HG02840 (cell line): ENCODE data around the gene OVOL2.

Source experiments
- ATAC-seq: cut with Tn5 transposase; IDR thresholded peaks from one replicate; pipeline ENCODE4 v1.9.1; 2021; ENCODE audit warnings: mild to moderate bottlenecking, moderate library complexity, moderate number of reproducible peaks; ENCODE audit not compliant: unreplicated experiment, low FRiP score

The OVOL2 gene

DNA sequence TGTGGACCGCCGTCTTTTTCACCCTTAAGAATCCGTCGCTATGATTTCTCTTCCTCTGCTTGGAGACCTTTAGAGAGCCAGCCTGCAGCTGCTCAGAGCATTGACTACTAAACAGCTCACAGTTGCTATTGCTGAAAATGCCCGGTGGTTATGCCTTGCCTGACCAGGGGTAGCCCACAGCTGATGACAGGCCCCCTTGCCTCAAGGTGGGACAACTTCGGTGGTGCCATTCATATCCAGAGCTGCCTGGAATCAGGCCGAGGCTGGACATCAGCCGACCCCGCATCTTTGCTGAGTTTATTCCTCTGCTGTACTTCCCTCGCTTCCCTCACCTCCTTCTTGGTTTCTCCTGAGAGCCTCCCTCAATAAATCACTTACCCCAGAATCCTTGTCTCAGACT, 39.6 kb downstream of the OVOL2 start:
- ATAC-seq, result no peak

- ATAC-seq, result no peak
These were observed 40.9 kb downstream of the OVOL2 start for GRCh38 chr20:18016772-18017171.

GRCh38 chr20:18014411-18014810, 43.3 kb downstream of the OVOL2 start:
- ATAC-seq, result no peak

- ATAC-seq, result no peak
These were observed 44.8 kb downstream of the OVOL2 start for GRCh38 chr20:18012901-18013300.

DNA sequence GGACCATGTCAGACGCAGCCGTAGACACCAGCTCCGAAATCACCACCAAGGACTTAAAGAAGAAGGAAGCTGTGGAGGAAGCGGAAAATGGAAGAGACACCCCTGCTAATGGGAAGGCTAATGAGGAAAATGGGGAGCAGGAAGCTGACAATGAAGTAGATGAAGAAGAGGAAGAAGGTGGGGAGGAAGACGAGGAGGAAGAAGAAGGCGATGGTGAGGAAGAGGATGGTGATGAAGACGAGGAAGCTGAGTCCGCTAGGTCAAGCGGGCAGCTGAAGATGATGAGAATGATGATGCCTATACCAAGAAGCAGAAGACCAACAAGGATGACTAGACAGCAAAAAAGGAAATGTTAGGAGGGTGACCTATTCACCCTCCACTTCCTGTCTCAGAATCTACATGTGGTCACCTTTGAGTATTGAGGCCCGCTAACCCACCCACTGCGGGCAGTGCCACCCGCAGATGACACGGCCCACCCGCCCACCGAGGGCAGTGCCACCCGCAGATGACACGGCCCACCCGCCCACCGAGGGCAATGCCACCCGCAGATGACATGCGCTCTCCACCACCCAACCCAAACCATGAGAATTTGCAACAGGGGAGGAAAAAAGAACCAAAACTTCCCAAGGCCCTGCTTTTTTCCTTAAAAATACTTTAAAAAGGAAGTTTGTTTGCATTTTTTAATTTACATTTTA, 45.6 kb downstream of the OVOL2 start:
- no peak for ATAC-seq

DNA sequence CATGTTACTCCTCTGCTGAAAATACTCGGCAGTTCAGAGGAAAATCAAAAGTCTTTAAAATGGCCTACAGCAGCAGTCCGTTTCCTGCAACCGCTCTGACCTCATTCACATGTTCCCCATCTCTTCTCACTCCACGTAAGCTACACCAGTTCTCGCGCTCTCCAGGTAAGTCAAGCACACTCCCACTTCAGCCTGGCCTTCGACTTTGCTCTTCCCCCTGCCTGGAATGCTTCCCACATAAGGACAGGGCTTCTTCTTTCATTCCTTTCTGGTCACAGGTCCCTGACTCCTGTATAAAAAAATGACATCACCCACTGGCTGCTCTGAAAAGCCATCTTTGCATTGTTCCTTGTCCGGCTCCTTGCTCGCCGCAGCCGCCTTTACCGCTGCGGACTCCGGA, 46.2 kb downstream of the OVOL2 start:
- no peak for ATAC-seq

DNA sequence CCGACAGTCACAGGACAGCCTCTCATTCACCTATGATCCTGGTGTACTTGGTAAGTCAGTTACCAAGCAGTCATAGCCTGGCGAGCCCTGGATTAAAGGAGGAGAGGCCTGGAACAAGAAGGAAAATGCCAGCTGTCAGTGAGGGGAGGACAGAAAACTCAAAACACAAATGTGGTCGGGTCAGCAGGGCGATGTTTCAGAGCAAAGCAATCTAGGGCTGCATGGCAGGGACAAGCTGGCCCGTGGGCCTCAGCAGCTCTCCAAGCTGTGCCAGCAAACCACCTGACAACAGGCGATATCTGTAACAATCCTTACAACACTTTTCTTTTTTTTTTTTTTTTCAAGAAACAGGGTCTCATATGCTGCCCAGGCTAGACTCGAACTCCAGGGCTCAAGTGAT, 48.6 kb downstream of the OVOL2 start:
- ATAC-seq, result no peak

- no peak for ATAC-seq
These were observed 50.0 kb downstream of the OVOL2 start for GRCh38 chr20:18007534-18008292.

DNA sequence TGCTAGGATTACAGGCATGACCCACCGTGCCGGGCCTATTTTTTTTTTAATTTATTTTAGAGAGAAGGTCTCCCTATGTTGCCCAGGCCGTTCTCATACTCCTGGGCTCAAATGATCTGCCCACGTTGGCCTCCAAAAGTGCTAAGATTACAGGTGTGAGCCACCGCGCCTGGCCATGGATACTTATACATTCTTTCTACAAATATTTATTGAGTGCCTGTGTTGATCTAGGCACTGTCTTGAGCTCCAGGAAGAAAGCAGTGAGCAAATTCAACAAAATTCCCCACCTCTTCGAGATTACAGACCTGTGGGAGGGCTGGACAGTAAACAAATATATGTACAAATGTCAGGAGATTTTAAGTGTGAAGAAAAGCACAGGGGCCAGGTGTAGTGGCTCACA, 51.0 kb downstream of the OVOL2 start:
- no peak for ATAC-seq

DNA sequence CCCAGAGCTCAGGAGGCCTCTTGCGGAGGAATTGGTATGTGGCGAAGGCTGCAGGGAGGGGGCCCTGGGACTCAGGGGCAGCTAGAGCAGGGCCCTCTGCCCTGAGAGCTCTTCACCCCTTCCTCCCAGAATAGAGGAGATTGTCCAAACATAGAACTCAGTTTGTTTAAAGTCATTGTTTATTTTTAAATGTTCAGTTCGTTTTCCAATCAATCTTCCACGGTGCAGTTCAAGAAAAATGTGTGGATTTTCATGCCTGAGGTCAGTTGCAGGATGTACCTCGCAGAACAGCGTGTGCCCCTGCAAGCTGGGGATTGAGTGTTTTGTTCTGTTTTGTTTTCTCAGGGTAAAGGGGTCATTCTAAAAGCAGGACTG, 51.7 kb downstream of the OVOL2 start:
- no peak for ATAC-seq

DNA sequence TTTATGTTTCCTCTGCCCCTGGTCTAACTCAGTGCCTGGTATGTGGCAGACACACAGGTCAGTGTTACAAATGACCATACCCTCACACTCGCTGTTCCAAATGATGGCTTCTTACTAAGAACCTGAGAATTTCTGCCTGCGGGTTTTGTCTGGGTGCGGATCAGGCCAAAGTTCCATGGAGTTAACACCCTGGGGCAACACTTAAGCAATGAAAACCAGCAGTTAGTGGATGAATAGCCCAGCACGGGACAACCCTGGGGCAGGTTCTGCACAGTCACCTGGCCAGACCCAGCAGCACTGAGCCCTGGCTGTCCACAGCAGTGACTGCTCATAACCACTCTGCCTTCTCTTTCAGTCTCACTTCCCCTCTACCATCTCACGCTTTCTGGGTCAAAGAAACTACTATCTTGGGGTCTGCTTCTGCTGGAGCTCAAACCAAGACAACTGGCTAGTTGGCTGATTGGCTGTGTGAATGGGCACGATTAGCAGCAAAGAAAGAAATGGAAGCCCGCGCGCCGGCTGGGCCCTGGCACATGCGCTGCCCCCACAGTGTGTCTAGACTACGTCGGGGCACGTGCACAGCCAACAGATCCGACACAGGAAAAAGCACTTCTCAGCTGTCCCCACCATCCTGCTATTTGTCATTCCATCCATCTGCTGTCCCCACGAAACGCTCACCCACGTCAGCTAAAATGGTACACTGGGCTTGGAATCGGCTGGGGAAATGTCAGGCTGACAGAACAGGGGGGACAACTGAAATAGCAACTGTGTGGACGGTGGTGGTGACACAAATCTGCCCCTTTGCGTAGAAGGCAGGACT, 52.3 kb downstream of the OVOL2 start:
- peak; percentile 92 for ATAC-seq

DNA sequence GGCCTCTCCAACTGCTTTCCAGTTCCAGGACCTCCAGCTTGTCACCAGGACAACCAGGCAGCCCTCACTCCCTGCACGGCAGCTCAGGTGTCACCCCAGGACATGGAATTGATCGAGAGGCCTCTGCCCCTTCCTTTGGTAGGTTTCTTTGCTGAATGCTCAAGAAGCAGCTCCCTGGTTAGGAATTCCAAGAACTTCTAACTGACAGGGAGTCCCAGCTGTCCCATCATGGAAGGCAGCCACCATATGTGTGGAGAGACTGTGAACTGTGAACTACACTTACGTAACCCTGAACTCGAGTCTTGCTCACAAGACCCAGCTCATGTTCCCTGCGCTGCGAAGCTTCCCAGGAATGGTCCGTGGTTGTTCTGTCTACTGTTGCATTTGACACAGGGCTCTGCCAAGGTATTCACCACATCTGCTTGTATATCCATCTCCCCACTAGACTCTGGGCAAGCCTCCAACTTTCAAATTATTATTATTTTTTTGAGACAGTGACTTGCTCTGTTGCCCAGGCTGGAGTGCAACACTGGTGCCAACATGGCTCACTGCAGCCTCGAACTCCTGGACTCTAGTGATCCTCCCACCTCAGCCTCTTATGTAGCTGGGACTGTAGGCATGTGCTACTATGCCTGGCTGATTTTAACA, 53.2 kb downstream of the OVOL2 start:
- no peak for ATAC-seq

DNA sequence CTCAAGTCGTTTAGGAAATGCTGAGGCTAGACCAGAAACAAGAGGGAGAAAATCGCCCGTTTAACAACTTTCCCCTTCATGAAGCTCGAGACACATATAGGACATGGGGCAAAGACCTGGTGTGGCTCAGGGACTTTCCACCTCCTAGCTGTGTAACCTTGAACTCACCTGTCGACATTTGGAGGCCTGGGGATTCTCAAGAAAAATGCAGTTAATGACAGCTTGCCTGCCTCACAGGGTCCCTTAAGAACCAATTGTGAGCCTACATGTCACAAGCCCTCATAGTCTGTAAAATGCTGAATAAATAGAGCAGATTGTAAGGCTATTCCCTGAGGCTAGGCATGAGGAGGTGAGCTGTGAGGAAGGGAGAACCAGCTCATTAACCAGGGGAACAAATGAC, 53.8 kb downstream of the OVOL2 start:
- no peak for ATAC-seq

DNA sequence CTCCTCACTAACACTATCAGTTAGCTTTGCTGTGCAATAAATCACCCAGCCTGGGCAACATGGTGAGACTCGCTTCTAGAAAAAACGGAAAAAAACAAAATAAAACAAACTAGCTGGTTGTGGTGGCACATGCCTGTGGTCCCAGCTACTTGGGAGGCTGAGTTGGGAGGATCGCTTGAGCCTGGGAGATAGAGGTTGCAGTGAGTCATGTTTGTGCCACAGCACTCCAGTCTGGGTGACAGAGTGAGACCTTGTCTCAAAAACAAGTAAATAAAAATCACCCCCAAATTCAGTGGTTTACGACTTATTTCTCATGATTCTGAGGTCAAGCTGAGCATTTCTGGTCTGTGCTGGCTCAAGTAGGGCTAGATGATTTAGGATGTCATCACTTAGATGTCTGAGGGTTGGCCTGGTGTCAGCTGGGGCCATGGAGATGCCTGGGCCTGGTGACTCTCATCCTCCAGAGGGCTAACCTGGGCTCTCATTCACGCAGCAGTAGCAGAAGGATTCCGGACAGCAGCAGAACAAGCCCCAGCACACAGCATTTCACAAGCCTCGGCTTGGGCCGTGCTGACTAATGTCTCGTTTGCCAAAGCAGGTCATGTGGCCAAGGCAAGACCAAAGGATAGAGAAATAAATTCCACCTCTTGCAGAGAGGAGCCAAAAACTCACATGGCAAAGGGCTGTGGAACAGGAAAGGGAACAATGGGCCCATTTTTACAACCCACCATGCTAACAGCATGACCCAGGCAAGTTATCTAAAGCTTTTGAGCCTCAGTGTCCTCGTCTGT, 56.4 kb downstream of the OVOL2 start:
- ATAC-seq, result no peak

GRCh38 chr20:17999566-17999965, 58.1 kb downstream of the OVOL2 start:
- no peak for ATAC-seq

DNA sequence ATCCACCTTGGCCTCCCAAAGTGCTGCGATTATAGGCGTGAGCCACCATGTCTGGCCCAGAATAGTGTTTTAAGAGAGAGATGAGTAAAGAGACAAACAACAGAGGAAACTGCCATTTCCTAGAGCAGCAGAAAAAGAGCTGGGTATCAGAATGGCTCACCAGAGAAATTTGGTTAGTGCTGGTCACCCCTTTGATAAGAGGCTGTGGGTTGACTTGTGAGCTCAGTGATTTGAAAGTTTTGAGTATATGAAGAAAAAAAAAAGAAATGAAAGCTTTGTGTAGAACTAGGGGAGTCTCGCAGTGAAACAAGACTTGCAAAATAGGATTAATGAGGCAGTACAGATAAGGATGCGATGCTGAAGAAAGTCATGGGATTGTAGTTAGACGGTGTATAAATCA, 59.3 kb downstream of the OVOL2 start:
- ATAC-seq, result no peak

- no peak for ATAC-seq
These were observed 61.5 kb downstream of the OVOL2 start for GRCh38 chr20:17995967-17996819.

DNA sequence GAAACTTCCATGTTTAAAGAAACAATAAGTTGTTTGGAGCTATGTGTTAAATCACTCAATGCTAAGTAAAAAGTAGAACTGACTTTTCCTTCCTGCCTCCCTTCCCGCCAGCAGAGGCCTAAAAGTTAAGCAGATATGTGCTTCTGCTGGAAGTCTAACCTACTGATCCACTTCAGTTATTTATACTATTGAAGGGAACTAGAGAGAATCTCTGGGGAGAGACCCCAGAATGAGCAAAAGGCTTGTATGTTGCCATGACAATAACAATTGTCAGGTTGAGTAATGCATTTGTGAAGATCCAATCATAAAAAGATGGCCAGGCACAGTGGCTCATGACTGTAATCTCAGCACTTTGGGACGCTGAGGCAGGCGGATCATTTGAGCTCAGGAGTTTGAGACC, 64.2 kb downstream of the OVOL2 start:
- no peak for ATAC-seq

GRCh38 chr20:17992847-17993513, 64.7 kb downstream of the OVOL2 start:
- ATAC-seq, result no peak
